ENCODE data around the gene WDR82.

Gene WDR82

GRCh38 chr3:52256159-52256558, 22.3 kb downstream of the WDR82 start:
- DNase-seq (ENCODE audit: low read depth in 2 of 2): no peak

- DNase-seq (ENCODE audit: low read depth in 2 of 2): no peak
These were observed 23.8 kb downstream of the WDR82 start for GRCh38 chr3:52254608-52255007.

GRCh38 chr3:52253314-52254304, 24.8 kb downstream of the WDR82 start:
- DNase-seq (ENCODE audit: low read depth in 2 of 2): peak; percentile 74 to 77

- DNase-seq (ENCODE audit: low read depth in 2 of 2): no peak
These were observed 28.3 kb downstream of the WDR82 start for GRCh38 chr3:52250122-52250521.

GRCh38 chr3:52249683-52250082, 28.8 kb downstream of the WDR82 start:
- DNase-seq (ENCODE audit: low read depth in 2 of 2): no peak

- no peak for DNase-seq (ENCODE audit: low read depth in 2 of 2)
These were observed 29.5 kb downstream of the WDR82 start for GRCh38 chr3:52248816-52249547.

GRCh38 chr3:52248165-52248541, 30.3 kb downstream of the WDR82 start:
- no peak for DNase-seq (ENCODE audit: low read depth in 2 of 2)

GRCh38 chr3:52247409-52248164, 30.9 kb downstream of the WDR82 start:
- DNase-seq (ENCODE audit: low read depth in 2 of 2): no peak

- no peak for DNase-seq (ENCODE audit: low read depth in 2 of 2)
These were observed 31.6 kb downstream of the WDR82 start for GRCh38 chr3:52246728-52247408.

GRCh38 chr3:52246264-52246620, 32.2 kb downstream of the WDR82 start:
- no peak for DNase-seq (ENCODE audit: low read depth in 2 of 2)

- DNase-seq (ENCODE audit: low read depth in 2 of 2): peak in 1 of 2 donors; percentile 37
These were observed 32.9 kb downstream of the WDR82 start, which contains the start of gene PPM1M for GRCh38 chr3:52245322-52246263. PPM1M (plus strand) TSS chr3:52245759; CDS start chr3:52245825, 66 bp downstream.

- DNase-seq (ENCODE audit: low read depth in 2 of 2): peak in 1 of 2 donors; percentile 49
These were observed 34.4 kb downstream of the WDR82 start for GRCh38 chr3:52243791-52244628.

GRCh38 chr3:52242039-52242438, 36.4 kb downstream of the WDR82 start:
- DNase-seq (ENCODE audit: low read depth in 2 of 2): no peak

GRCh38 chr3:52240886-52241370, 37.5 kb downstream of the WDR82 start:
- DNase-seq (ENCODE audit: low read depth in 2 of 2): no peak

- peak; percentile 56 for DNase-seq (ENCODE audit: low read depth in 2 of 2)
These were observed 38.2 kb downstream of the WDR82 start for GRCh38 chr3:52240059-52240885.

- peak; percentile 84 to 85 for DNase-seq (ENCODE audit: low read depth in 2 of 2)
These were observed 39.4 kb downstream of the WDR82 start, which contains the start of gene TWF2 for GRCh38 chr3:52238761-52239701. TWF2 (minus strand) TSS chr3:52239158; CDS start chr3:52239016, 142 bp downstream.

- DNase-seq (ENCODE audit: low read depth in 2 of 2): no peak
These were observed 40.2 kb downstream of the WDR82 start for GRCh38 chr3:52238193-52238760.
